HEK293T (cell line): ENCODE results near the gene MAST3.

Source experiments
- BHLHE40 ChIP-seq: fragments of 450-650 bp; IDR thresholded peaks from 2 replicates; pipeline ENCODE4 v1.6.1; 2016; ENCODE audit warnings: mild to moderate bottlenecking, moderate library complexity, borderline replicate concordance
- CTBP1 ChIP-seq: fragments of 450-650 bp; IDR thresholded peaks from 2 replicates; pipeline ENCODE4 v1.6.1; 2016; ENCODE audit warnings: borderline replicate concordance
- FOXK2 ChIP-seq: fragments of 450-650 bp; IDR thresholded peaks from 2 replicates; pipeline ENCODE4 v1.6.1; 2016; ENCODE audit warnings: mild to moderate bottlenecking
- FOXM1 ChIP-seq: fragments of 450-650 bp; IDR thresholded peaks from 2 replicates; pipeline ENCODE4 v1.6.1; 2017; ENCODE audit warnings: mild to moderate bottlenecking, borderline replicate concordance
- L3MBTL2 ChIP-seq: fragments of 450-650 bp; conservative IDR thresholded peaks from 2 replicates; pipeline ENCODE4 v1.6.1; 2016; ENCODE audit warnings: mild to moderate bottlenecking
- NFRKB ChIP-seq: fragments of 450-650 bp; IDR thresholded peaks from 2 replicates; pipeline ENCODE4 v1.6.1; 2016; ENCODE audit warnings: mild to moderate bottlenecking, moderate library complexity
- SP1 ChIP-seq: fragments of 450-650 bp; IDR thresholded peaks from 2 replicates; pipeline ENCODE4 v1.6.1; 2017
- ZNF384 ChIP-seq: fragments of 450-650 bp; IDR thresholded peaks from 2 replicates; pipeline ENCODE4 v1.6.1; 2016

GRCh38 chr19:18122424-18122823, 24.8 kb downstream of the MAST3 start:
- TF ChIP-seq SP1 = no peak
- TF ChIP-seq FOXK2 = no peak
- no peak for TF ChIP-seq BHLHE40
- TF ChIP-seq ZNF384 = no peak
- TF ChIP-seq CTBP1 = no peak
- TF ChIP-seq FOXM1 = no peak
- no peak for TF ChIP-seq NFRKB
- no peak for TF ChIP-seq L3MBTL2
